Measurements from ENCODE around the gene SF3B2. TPM values are rescaled to one million over a fixed set of nuclear protein-coding genes. Genes with fewer than 3 reads are reported as not detected.
A peak's percentile ranks its signal among the peaks of the same experiment; 100 is the strongest.

SF3B2 gene
- total RNA-seq, 1 donor from 2014 or later = 75.5 TPM

DNA sequence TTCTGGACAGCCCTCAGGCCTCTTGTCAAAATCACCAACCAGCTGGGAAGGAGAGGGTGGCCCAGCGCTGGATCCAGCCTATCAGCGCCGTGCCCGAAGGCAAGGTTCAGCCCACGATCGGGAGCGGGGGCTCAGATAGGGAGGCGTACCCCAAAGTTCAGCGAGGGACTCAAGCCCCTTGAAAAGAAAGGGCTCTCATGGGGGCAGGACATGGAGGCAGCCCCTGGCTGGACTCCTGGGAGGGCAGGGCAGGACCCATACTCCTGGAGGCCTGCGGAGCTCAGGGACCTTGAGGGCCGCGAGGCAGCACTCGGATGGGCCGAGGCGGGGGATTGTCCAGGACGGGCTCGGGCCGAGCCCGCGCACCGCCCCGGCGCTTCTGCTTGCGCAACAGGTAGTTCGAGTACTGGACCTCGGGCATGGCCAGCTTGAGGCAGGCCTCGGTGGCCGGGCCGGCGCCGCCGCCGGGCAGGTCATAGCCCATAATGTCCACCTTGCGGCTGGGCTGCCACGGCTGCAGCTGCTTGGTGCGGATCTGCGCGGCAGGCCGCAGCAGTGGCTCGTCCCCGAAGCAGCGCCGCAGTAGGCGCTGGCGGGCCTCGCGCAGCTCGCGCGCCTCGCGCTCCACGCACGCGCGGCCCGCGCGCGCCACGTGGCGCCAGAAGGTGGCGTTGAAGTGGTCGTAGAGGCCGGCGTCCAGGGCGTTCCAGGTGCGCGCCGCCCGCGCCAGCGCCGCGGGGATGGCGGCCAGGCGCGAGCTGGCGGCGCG, 9.8 kb upstream of the SF3B2 start:
- H3K27me3 ChIP-seq (ENCODE audit: low read depth) = peaks cover 14% of the 10 kb centered on the region
- no peak for DNase-seq
- no peak overlapping the region for H3K27ac ChIP-seq (replicated peaks)
- no peaks in the 10 kb centered on the region for H3K9me3 ChIP-seq (replicated peaks)
- TF ChIP-seq, protein P1, sequence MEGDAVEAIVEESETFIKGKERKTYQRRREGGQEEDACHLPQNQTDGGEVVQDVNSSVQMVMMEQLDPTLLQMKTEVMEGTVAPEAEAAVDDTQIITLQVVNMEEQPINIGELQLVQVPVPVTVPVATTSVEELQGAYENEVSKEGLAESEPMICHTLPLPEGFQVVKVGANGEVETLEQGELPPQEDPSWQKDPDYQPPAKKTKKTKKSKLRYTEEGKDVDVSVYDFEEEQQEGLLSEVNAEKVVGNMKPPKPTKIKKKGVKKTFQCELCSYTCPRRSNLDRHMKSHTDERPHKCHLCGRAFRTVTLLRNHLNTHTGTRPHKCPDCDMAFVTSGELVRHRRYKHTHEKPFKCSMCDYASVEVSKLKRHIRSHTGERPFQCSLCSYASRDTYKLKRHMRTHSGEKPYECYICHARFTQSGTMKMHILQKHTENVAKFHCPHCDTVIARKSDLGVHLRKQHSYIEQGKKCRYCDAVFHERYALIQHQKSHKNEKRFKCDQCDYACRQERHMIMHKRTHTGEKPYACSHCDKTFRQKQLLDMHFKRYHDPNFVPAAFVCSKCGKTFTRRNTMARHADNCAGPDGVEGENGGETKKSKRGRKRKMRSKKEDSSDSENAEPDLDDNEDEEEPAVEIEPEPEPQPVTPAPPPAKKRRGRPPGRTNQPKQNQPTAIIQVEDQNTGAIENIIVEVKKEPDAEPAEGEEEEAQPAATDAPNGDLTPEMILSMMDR (IDR thresholded peaks at IDR 0.05; ENCODE audit: borderline replicate concordance) = no peak
- no peaks in the 10 kb centered on the region for H3K36me3 ChIP-seq
- H3K4me1 ChIP-seq = peaks cover 11% of the 10 kb centered on the region
- intact Hi-C loops (cut with micrococcal nuclease) = no loop called here
- no peak overlapping the region for H3K4me3 ChIP-seq

DNA sequence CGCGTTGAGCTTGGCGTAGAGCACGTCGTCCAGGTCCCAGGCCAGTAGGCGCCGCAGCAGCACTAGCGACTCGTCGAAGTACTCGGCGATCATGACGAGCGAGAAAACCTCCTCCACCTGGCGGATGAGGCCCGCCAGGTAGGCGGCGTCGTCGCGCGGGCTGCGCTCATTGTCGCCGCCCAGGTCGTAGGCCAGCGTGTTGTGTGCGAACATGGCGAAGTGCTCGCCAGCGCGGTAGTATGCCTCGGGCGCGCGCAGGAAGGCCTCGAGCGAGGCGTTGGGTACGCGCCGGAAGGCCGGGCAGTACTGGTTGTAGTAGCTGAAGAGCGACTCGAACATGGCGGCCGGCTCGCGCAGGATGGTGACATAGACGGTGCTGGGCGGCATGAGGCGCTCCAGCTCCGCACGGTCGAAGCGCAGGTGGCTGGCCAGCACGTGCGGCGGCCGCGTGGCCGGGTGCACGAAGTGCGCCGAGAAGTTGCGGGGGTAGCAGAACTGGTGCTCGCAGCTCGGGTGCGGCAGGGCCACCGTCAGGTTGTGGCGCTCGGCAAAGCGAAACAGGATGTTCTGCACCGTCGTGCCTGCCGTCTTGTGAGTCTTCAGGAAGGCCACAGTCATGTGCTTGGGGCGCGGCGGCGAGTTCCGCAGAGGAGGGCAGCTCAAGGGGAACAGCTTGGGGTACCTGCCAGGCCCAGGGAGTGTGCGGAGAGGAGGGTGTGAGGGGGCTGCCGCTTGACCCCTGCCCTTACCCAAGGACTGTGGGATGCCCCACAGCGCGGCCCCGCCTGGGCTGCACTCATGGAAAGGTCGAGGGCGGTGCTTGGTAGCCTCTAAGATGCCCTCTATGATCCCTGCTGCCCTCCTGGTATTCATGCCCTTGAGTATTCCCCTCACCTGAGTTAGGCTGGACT, 8.9 kb upstream of the SF3B2 start:
- Histone ChIP-seq H3K27ac (replicated peaks) (no peak overlapping the region), H3K9me3 (replicated peaks) (no peaks in the 10 kb centered on the region), H3K27me3 (ENCODE audit: low read depth) (peaks cover 22% of the 10 kb centered on the region), H3K4me3 (no peak overlapping the region), H3K36me3 (no peaks in the 10 kb centered on the region), H3K4me1 (peaks cover 20% of the 10 kb centered on the region)
- TF ChIP-seq, protein P1 (IDR thresholded peaks at IDR 0.05; ENCODE audit: borderline replicate concordance) = no peak
- intact Hi-C loops (cut with micrococcal nuclease) = no loop called here
- no peak for DNase-seq

DNA sequence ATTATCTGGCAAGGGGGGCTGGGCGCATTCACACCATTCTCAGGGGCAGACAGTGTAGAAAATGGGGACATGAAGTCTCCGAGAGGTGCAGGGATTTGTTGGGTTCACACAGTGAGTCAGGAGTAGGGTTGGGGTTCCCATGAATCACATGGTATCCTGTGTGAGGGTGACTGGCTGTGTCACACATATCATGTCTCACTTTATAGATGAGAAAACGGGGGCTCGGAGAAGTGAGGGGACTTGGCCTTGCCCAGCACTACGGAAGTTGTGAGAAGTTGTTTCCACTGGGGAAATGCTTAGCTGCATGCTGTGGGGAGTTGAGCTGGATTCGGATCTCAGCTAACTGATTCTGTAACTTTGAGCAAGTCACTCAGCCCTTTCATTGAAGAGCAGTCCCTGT, 7.4 kb upstream of the SF3B2 start:
- intact Hi-C loops (cut with micrococcal nuclease) = no loop called here
- H3K27me3 ChIP-seq (ENCODE audit: low read depth) = peaks cover 34% of the 10 kb centered on the region
- H3K9me3 ChIP-seq (replicated peaks) = no peaks in the 10 kb centered on the region
- TF ChIP-seq, protein P1 (IDR thresholded peaks at IDR 0.05; ENCODE audit: borderline replicate concordance) = no peak
- H3K4me1 ChIP-seq = peaks cover 31% of the 10 kb centered on the region
- no peak overlapping the region for H3K4me3 ChIP-seq
- H3K36me3 ChIP-seq = no peaks in the 10 kb centered on the region
- no peak for DNase-seq
- H3K27ac ChIP-seq (replicated peaks) = no peak overlapping the region

DNA sequence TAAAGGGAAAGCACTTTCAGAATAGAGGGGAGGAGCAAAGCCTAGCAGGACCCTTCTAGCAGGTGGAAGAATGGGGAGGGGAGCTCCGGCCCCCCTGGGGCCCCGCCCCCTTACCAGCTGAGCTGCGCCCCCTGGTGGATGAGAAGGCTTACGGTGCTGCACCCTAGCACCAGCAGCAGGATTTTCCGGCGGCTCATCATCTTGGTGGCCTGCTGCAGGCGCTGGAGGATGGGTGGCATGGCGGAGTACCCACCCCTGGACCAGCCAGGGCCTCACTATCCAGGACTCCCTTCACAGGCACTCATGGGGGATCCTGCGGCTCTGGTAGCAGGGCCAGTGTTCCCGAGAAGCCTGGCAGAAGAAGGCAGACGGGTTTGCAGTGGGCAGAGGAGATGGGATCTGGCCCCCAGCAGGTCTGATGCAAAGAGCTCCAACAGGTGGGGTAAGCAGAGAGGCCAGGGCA, 7.0 kb upstream of the SF3B2 start:
- no peak overlapping the region for H3K27ac ChIP-seq (replicated peaks)

DNA sequence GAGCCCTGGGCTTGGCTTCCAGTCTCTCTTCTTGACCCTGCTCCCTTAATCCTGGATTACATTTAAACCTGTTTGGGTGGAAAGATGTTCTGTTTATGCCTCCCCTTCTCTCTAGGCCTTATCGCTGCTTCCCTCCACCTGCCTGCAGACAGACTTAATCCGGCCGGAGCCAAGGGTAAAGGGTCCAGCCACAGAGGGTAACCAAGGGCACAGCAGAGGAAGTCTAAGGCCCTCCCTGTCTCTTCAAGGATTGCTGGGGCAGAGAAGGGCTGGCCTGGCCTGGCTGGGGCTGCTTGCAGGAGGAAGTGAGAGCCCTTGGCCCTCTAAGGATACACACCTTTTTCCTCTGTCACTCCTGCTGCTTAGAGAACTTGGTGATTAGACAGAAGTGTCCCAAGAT, 5.3 kb upstream of the SF3B2 start:
- Histone ChIP-seq H3K27ac (replicated peaks) (peak overlapping the region; percentile 57), H3K4me3 (no peak overlapping the region), H3K9me3 (replicated peaks) (no peaks in the 10 kb centered on the region), H3K4me1 (peaks cover 40% of the 10 kb centered on the region), H3K36me3 (no peaks in the 10 kb centered on the region), H3K27me3 (ENCODE audit: low read depth) (peaks cover 34% of the 10 kb centered on the region)
- intact Hi-C loops (cut with micrococcal nuclease) = no loop called here
- TF ChIP-seq, protein P1 (IDR thresholded peaks at IDR 0.05; ENCODE audit: borderline replicate concordance) = no peak
- no peak for DNase-seq

More for the DNA sequence above, 7.0 kb upstream of the SF3B2 start:
- intact Hi-C loops (cut with micrococcal nuclease) = no loop called here
- Histone ChIP-seq H3K36me3 (no peaks in the 10 kb centered on the region), H3K27me3 (ENCODE audit: low read depth) (peaks cover 34% of the 10 kb centered on the region), H3K4me3 (no peak overlapping the region), H3K4me1 (peaks cover 31% of the 10 kb centered on the region), H3K9me3 (replicated peaks) (no peaks in the 10 kb centered on the region)
- peak; percentile 68 for DNase-seq
- TF ChIP-seq, protein P1 (IDR thresholded peaks at IDR 0.05; ENCODE audit: borderline replicate concordance) = peak; percentile 95
